Left kidney (tissue), 2 donors: ENCODE results near the gene CEP112. TPM values are rescaled to one million over a fixed set of nuclear protein-coding genes. Genes with fewer than 3 reads are reported as not detected.
"Not testable (repeated sequence)": the region's sequence is repeated elsewhere in the genome, so short reads cannot be mapped to it uniquely, and the experiment has no call there.

Experiments used
- DNase-seq: peaks from one replicate; pipeline ENCODE4 v3.0.0-alpha.2; 2013
- polyA plus RNA-seq: library from polyadenylated mRNA; unstranded; fragments of 120-200 nt; gene quantifications from one replicate; pipeline ENCODE4 v1.2.1, GENCODE V29; 2013; ENCODE audit not compliant: insufficient read length

CEP112 gene
- polyA plus RNA-seq, 1 donor: 16.5 TPM

GRCh38 chr17:65739034-65739433, 452.9 kb downstream of the CEP112 start:
- DNase-seq: no peak

- no peak for DNase-seq
These were observed 454.5 kb downstream of the CEP112 start for GRCh38 chr17:65737451-65737850.

GRCh38 chr17:65733314-65733713, 458.6 kb downstream of the CEP112 start:
- no peak for DNase-seq

GRCh38 chr17:65732667-65733066, 459.3 kb downstream of the CEP112 start:
- not testable (repeated sequence) for DNase-seq

- DNase-seq: no peak
These were observed 461.2 kb downstream of the CEP112 start for GRCh38 chr17:65730711-65731169.

GRCh38 chr17:65729207-65729606, 462.7 kb downstream of the CEP112 start:
- DNase-seq: no peak

- no peak for DNase-seq
These were observed 464.1 kb downstream of the CEP112 start for GRCh38 chr17:65727832-65728231.

- no peak for DNase-seq
These were observed 464.7 kb downstream of the CEP112 start for GRCh38 chr17:65727246-65727645.

GRCh38 chr17:65723431-65724151, 468.3 kb downstream of the CEP112 start:
- peak; percentile 55 for DNase-seq

- no peak for DNase-seq
These were observed 473.3 kb downstream of the CEP112 start for GRCh38 chr17:65718601-65719000.

- DNase-seq: no peak
These were observed 479.3 kb downstream of the CEP112 start for GRCh38 chr17:65712383-65713267.

- no peak for DNase-seq
These were observed 480.2 kb downstream of the CEP112 start for GRCh38 chr17:65711671-65712276.

- DNase-seq: no peak
These were observed 484.2 kb downstream of the CEP112 start for GRCh38 chr17:65707780-65708179.

GRCh38 chr17:65704731-65705130, 487.2 kb downstream of the CEP112 start:
- DNase-seq: no peak

GRCh38 chr17:65703891-65704290, 488.0 kb downstream of the CEP112 start:
- no peak for DNase-seq

GRCh38 chr17:65699459-65699858, 492.5 kb downstream of the CEP112 start:
- no peak for DNase-seq

GRCh38 chr17:65698381-65699061, 493.4 kb downstream of the CEP112 start:
- no peak for DNase-seq

GRCh38 chr17:65697661-65698060, 494.3 kb downstream of the CEP112 start:
- DNase-seq: no peak

GRCh38 chr17:65696739-65697394, 495.1 kb downstream of the CEP112 start:
- no peak for DNase-seq

GRCh38 chr17:65694601-65695000, 497.3 kb downstream of the CEP112 start:
- DNase-seq: no peak

GRCh38 chr17:65690626-65691310, 501.2 kb downstream of the CEP112 start:
- DNase-seq: no peak
